Lower leg skin (tissue), 4 donors: ENCODE measurements around the gene VAV2. TPM values are rescaled to one million over a fixed set of nuclear protein-coding genes. Genes with fewer than 3 reads are reported as not detected.

ENCODE experiments used
- DNase-seq, 2 donors: peaks; one replicate each; pipeline ENCODE4 v3.0.0-alpha.2; 2019; ENCODE audit warnings: low spot score in 2 of 2
- H3K4me3 ChIP-seq: fragments of 200-600 bp; sonication (generic); 2 replicates; pipeline ENCODE4 v1.5.1; 2017; ENCODE audit warnings: mild to moderate bottlenecking, low read depth; ENCODE audit not compliant: poor library complexity, severe bottlenecking
- CTCF ChIP-seq, 3 donors: fragments of 450-650 bp; IDR thresholded peaks; one replicate each; pipeline ENCODE4 v1.5.1; 2016; ENCODE audit warnings: antibody characterized with exemption in 3 of 3, mild to moderate bottlenecking in 3 of 3, moderate library complexity in 2 of 3
- POLR2A ChIP-seq, 2 donors: fragments of 450-650 bp; IDR thresholded peaks; one replicate each; pipeline ENCODE4 v1.6.1; 2016 to 2017; ENCODE audit warnings: antibody characterized with exemption in 2 of 2, mild to moderate bottlenecking in 1 of 2, moderate library complexity in 1 of 2
- WGBS, 2 donors: methylation state at CpG; one replicate each; pipeline ENCODE4 v1.1.5; 2018; 5-methylcytosine and 5-hydroxymethylcytosine counted together
- intact Hi-C: fragments of 100-400 bp; cut with DNase I; formaldehyde crosslinking; loops from one replicate; pipeline ENCODE4 v1.15.0; 2023; ENCODE audit warnings: low total_unique reads
- total RNA-seq, 4 donors: library from RNA; depleted of rRNA; stranded (reverse); fragments of >200 nt; gene quantifications; one replicate each; pipeline ENCODE4 v1.1.0, GENCODE V29; 2016

VAV2 gene
- total RNA-seq, 4 donors from 2014 or later: 6.8 to 9.1 (median 7.5) TPM

- TF ChIP-seq CTCF (IDR thresholded peaks at IDR 0.05): no peak
- TF ChIP-seq POLR2A (IDR thresholded peaks at IDR 0.05): no peak
- intact Hi-C loops: no loop called here
- 89 to 94% methylated on average over 24 to 29 of the region's 32 CpGs for WGBS, 2 donors
- no peak for DNase-seq
- no peak overlapping the region for H3K4me3 ChIP-seq
Measured at GRCh38 chr9:133805876-133806622, 186.1 kb downstream of the VAV2 start.

GRCh38 chr9:133804199-133804598, 187.9 kb downstream of the VAV2 start:
- intact Hi-C loops: no loop called here
- H3K4me3 ChIP-seq: no peak overlapping the region
- 87 to 92% methylated on average over 10 to 17 of the region's 17 CpGs for WGBS, 2 donors
- no peak for DNase-seq
- TF ChIP-seq POLR2A (IDR thresholded peaks at IDR 0.05) (no peak), CTCF (IDR thresholded peaks at IDR 0.05) (no peak)

- intact Hi-C loops: no loop called here
- WGBS, 2 donors: 84 to 85% methylated on average over 13 of the region's 13 CpGs
- H3K4me3 ChIP-seq: no peak overlapping the region
- TF ChIP-seq CTCF (IDR thresholded peaks at IDR 0.05) (no peak), POLR2A (IDR thresholded peaks at IDR 0.05) (no peak)
- DNase-seq: no peak
Measured at GRCh38 chr9:133803745-133804144, 188.4 kb downstream of the VAV2 start.

GRCh38 chr9:133803028-133803585, 189.0 kb downstream of the VAV2 start:
- intact Hi-C loops: no loop called here
- no peak for DNase-seq
- 42 to 43% methylated on average over 21 of the region's 21 CpGs for WGBS, 2 donors

GRCh38 chr9:133801739-133802138, 190.4 kb downstream of the VAV2 start:
- no peak for DNase-seq
- no peak overlapping the region for H3K4me3 ChIP-seq
- TF ChIP-seq CTCF (IDR thresholded peaks at IDR 0.05) (no peak), POLR2A (IDR thresholded peaks at IDR 0.05) (no peak)
- 86 to 89% methylated on average over 9 to 10 of the region's 10 CpGs for WGBS, 2 donors
- intact Hi-C loops: no loop called here

More at GRCh38 chr9:133803028-133803585, 189.0 kb downstream of the VAV2 start:
- no peak overlapping the region for H3K4me3 ChIP-seq
- TF ChIP-seq CTCF (IDR thresholded peaks at IDR 0.05): no peak
- no peak for TF ChIP-seq POLR2A (IDR thresholded peaks at IDR 0.05)
